ENCODE results near the gene RANBP1. TPM values are rescaled to one million over a fixed set of nuclear protein-coding genes. Genes with fewer than 3 reads are reported as not detected.

RANBP1 gene
- total and polyA plus RNA-seq, 4 experiments from 2014 or later = 61.9 to 111 (median 77.4) TPM

- ChIA-PET CTCF (ENCODE audit: partially characterized antibody) (no interaction called here), POLR2A (ENCODE audit: partially characterized antibody) (no interaction called here)
- peaks cover 0 to 1% (median 0%) of the 10 kb centered on the region in 4 donors for H3K4me1 Mint-ChIP-seq
These were observed 49.0 kb downstream of the RANBP1 start for GRCh38 chr22:20164863-20165262.

GRCh38 chr22:20165421-20165820 lies 49.5 kb downstream of the RANBP1 start:
- intact Hi-C loops (cut with micrococcal nuclease) = no loop called here
- H3K9me3 ChIP-seq (ENCODE audit: control insufficient read depth in 1 of 2, low read length in 2 of 2) = no peaks in the 10 kb centered on the region
- POLR2A ChIA-PET (ENCODE audit: partially characterized antibody) = no interaction called here
- no peaks in the 10 kb centered on the region for H3K36me3 Mint-ChIP-seq
- peaks cover 0 to 4% (median 0%) of the 10 kb centered on the region in 8 donors for H3K9me3 Mint-ChIP-seq
- H3K4me3 ChIP-seq (ENCODE audit: low read length in 2 of 2) = no peak overlapping the region
- H3K4me1 Mint-ChIP-seq = peaks cover 0 to 1% (median 0%) of the 10 kb centered on the region in 4 donors
- no peaks in the 10 kb centered on the region for H3K4me1 ChIP-seq (ENCODE audit: insufficient read depth, low read length)
- H3K36me3 ChIP-seq (ENCODE audit: insufficient read depth, low read length) = no peaks in the 10 kb centered on the region
- no peak overlapping the region for H3K27ac ChIP-seq (ENCODE audit: low read depth, low read length)
- H3K4me3 Mint-ChIP-seq = no peak overlapping the region
- no peak for DNase-seq
- CTCF ChIA-PET (ENCODE audit: partially characterized antibody) = no interaction called here
- no peak overlapping the region for H3K27ac Mint-ChIP-seq
- H3K27me3 ChIP-seq (ENCODE audit: insufficient read depth, low read length) = no peaks in the 10 kb centered on the region
- H3K27me3 Mint-ChIP-seq = no peaks in the 10 kb centered on the region

More at GRCh38 chr22:20164863-20165262, 49.0 kb downstream of the RANBP1 start:
- intact Hi-C loops (cut with micrococcal nuclease) = no loop called here
- no peak overlapping the region for H3K4me3 ChIP-seq (ENCODE audit: low read length in 2 of 2)
- Mint-ChIP-seq H3K27ac (no peak overlapping the region), H3K9me3 (peaks cover 0 to 4% (median 0%) of the 10 kb centered on the region in 8 donors), H3K27me3 (no peaks in the 10 kb centered on the region), H3K4me3 (no peak overlapping the region), H3K36me3 (no peaks in the 10 kb centered on the region)
- no peaks in the 10 kb centered on the region for H3K9me3 ChIP-seq (ENCODE audit: control insufficient read depth in 1 of 2, low read length in 2 of 2)
- no peaks in the 10 kb centered on the region for H3K27me3 ChIP-seq (ENCODE audit: insufficient read depth, low read length)
- no peaks in the 10 kb centered on the region for H3K36me3 ChIP-seq (ENCODE audit: insufficient read depth, low read length)
- DNase-seq = no peak
- H3K4me1 ChIP-seq (ENCODE audit: insufficient read depth, low read length) = no peaks in the 10 kb centered on the region
- H3K27ac ChIP-seq (ENCODE audit: low read depth, low read length) = no peak overlapping the region

- H3K27ac Mint-ChIP-seq = no peak overlapping the region
- CTCF ChIA-PET (ENCODE audit: partially characterized antibody) = no interaction called here
These were observed 50.0 kb downstream of the RANBP1 start for GRCh38 chr22:20165913-20166312.

GRCh38 chr22:20166703-20167102 lies 50.8 kb downstream of the RANBP1 start:
- H3K4me3 Mint-ChIP-seq = peak overlapping the region in 1 of 8 donors; percentile 26

More at GRCh38 chr22:20165913-20166312, 50.0 kb downstream of the RANBP1 start:
- H3K4me3 Mint-ChIP-seq = no peak overlapping the region
- POLR2A ChIA-PET (ENCODE audit: partially characterized antibody) = no interaction called here
- Histone ChIP-seq H3K27ac (ENCODE audit: low read depth, low read length) (no peak overlapping the region), H3K36me3 (ENCODE audit: insufficient read depth, low read length) (no peaks in the 10 kb centered on the region), H3K4me3 (ENCODE audit: low read length in 2 of 2) (no peak overlapping the region), H3K4me1 (ENCODE audit: insufficient read depth, low read length) (no peaks in the 10 kb centered on the region), H3K9me3 (ENCODE audit: control insufficient read depth in 1 of 2, low read length in 2 of 2) (no peaks in the 10 kb centered on the region), H3K27me3 (ENCODE audit: insufficient read depth, low read length) (no peaks in the 10 kb centered on the region)
- no peak for DNase-seq
- no peaks in the 10 kb centered on the region for H3K36me3 Mint-ChIP-seq
- peaks cover 0 to 1% (median 0%) of the 10 kb centered on the region in 4 donors for H3K4me1 Mint-ChIP-seq
- peaks cover 0 to 4% (median 0%) of the 10 kb centered on the region in 8 donors for H3K9me3 Mint-ChIP-seq
- no peaks in the 10 kb centered on the region for H3K27me3 Mint-ChIP-seq
- intact Hi-C loops (cut with micrococcal nuclease) = no loop called here

GRCh38 chr22:20167643-20168322 lies 51.9 kb downstream of the RANBP1 start:
- H3K27ac Mint-ChIP-seq = no peak overlapping the region
- no peak overlapping the region for H3K4me3 ChIP-seq (ENCODE audit: low read length in 2 of 2)
- H3K4me3 Mint-ChIP-seq = no peak overlapping the region
- ChIA-PET CTCF (ENCODE audit: partially characterized antibody) (no interaction called here), POLR2A (ENCODE audit: partially characterized antibody) (no interaction called here)
- no peaks in the 10 kb centered on the region for H3K4me1 ChIP-seq (ENCODE audit: insufficient read depth, low read length)
- no peak overlapping the region for H3K27ac ChIP-seq (ENCODE audit: low read depth, low read length)
- H3K36me3 Mint-ChIP-seq = no peaks in the 10 kb centered on the region
- intact Hi-C loops (cut with micrococcal nuclease) = no loop called here
- H3K27me3 ChIP-seq (ENCODE audit: insufficient read depth, low read length) = no peaks in the 10 kb centered on the region
- peaks cover 0 to 1% (median 0%) of the 10 kb centered on the region in 4 donors for H3K4me1 Mint-ChIP-seq
- no peaks in the 10 kb centered on the region for H3K36me3 ChIP-seq (ENCODE audit: insufficient read depth, low read length)
- DNase-seq = no peak
- H3K27me3 Mint-ChIP-seq = no peaks in the 10 kb centered on the region
- peaks cover 0 to 2% (median 0%) of the 10 kb centered on the region in 8 donors for H3K9me3 Mint-ChIP-seq
- H3K9me3 ChIP-seq (ENCODE audit: control insufficient read depth in 1 of 2, low read length in 2 of 2) = no peaks in the 10 kb centered on the region

More at GRCh38 chr22:20166703-20167102, 50.8 kb downstream of the RANBP1 start:
- Histone ChIP-seq H3K4me1 (ENCODE audit: insufficient read depth, low read length) (no peaks in the 10 kb centered on the region), H3K27ac (ENCODE audit: low read depth, low read length) (no peak overlapping the region), H3K27me3 (ENCODE audit: insufficient read depth, low read length) (no peaks in the 10 kb centered on the region), H3K36me3 (ENCODE audit: insufficient read depth, low read length) (no peaks in the 10 kb centered on the region), H3K4me3 (ENCODE audit: low read length in 2 of 2) (no peak overlapping the region), H3K9me3 (ENCODE audit: control insufficient read depth in 1 of 2, low read length in 2 of 2) (no peaks in the 10 kb centered on the region)
- Mint-ChIP-seq H3K4me1 (peaks cover 0 to 1% (median 0%) of the 10 kb centered on the region in 4 donors), H3K27ac (peak overlapping the region in 1 of 7 donors; percentile 13), H3K9me3 (peaks cover 0 to 4% (median 0%) of the 10 kb centered on the region in 8 donors), H3K36me3 (no peaks in the 10 kb centered on the region), H3K27me3 (no peaks in the 10 kb centered on the region)
- intact Hi-C loops (cut with micrococcal nuclease) = no loop called here
- ChIA-PET CTCF (ENCODE audit: partially characterized antibody) (no interaction called here), POLR2A (ENCODE audit: partially characterized antibody) (no interaction called here)
- no peak for DNase-seq

- Histone ChIP-seq H3K27me3 (ENCODE audit: insufficient read depth, low read length) (no peaks in the 10 kb centered on the region), H3K4me3 (ENCODE audit: low read length in 2 of 2) (no peak overlapping the region), H3K36me3 (ENCODE audit: insufficient read depth, low read length) (no peaks in the 10 kb centered on the region), H3K4me1 (ENCODE audit: insufficient read depth, low read length) (no peaks in the 10 kb centered on the region), H3K27ac (ENCODE audit: low read depth, low read length) (no peak overlapping the region), H3K9me3 (ENCODE audit: control insufficient read depth in 1 of 2, low read length in 2 of 2) (no peaks in the 10 kb centered on the region)
- H3K27ac Mint-ChIP-seq = peak overlapping the region in 1 of 7 donors; percentile 42
- H3K36me3 Mint-ChIP-seq = no peaks in the 10 kb centered on the region
- ChIA-PET POLR2A (ENCODE audit: partially characterized antibody) (no interaction called here), CTCF (ENCODE audit: partially characterized antibody) (no interaction called here)
- intact Hi-C loops (cut with micrococcal nuclease) = no loop called here
- no peak for DNase-seq
- H3K4me1 Mint-ChIP-seq = peaks cover 0 to under 1% (median 0%) of the 10 kb centered on the region in 4 donors
- H3K4me3 Mint-ChIP-seq = no peak overlapping the region
- H3K27me3 Mint-ChIP-seq = no peaks in the 10 kb centered on the region
- no peaks in the 10 kb centered on the region for H3K9me3 Mint-ChIP-seq
These were observed 53.4 kb downstream of the RANBP1 start for GRCh38 chr22:20169253-20169822.

GRCh38 chr22:20170170-20170569 lies 54.3 kb downstream of the RANBP1 start:
- Histone ChIP-seq H3K27me3 (ENCODE audit: insufficient read depth, low read length) (no peaks in the 10 kb centered on the region), H3K9me3 (ENCODE audit: control insufficient read depth in 1 of 2, low read length in 2 of 2) (no peaks in the 10 kb centered on the region), H3K36me3 (ENCODE audit: insufficient read depth, low read length) (no peaks in the 10 kb centered on the region), H3K4me3 (ENCODE audit: low read length in 2 of 2) (no peak overlapping the region), H3K27ac (ENCODE audit: low read depth, low read length) (no peak overlapping the region), H3K4me1 (ENCODE audit: insufficient read depth, low read length) (no peaks in the 10 kb centered on the region)
- Mint-ChIP-seq H3K27me3 (no peaks in the 10 kb centered on the region), H3K36me3 (no peaks in the 10 kb centered on the region), H3K4me1 (no peaks in the 10 kb centered on the region), H3K27ac (no peak overlapping the region), H3K9me3 (no peaks in the 10 kb centered on the region), H3K4me3 (no peak overlapping the region)
- CTCF ChIA-PET (ENCODE audit: partially characterized antibody) = no interaction called here
- intact Hi-C loops (cut with micrococcal nuclease) = no loop called here
- POLR2A ChIA-PET (ENCODE audit: partially characterized antibody) = no interaction called here
- DNase-seq = no peak
